HG03175 (cell line): ENCODE data around the gene TAS2R16.
"Not testable (repeated sequence)": the region's sequence is repeated elsewhere in the genome, so short reads cannot be mapped to it uniquely, and the experiment has no call there.

ENCODE experiments used
- ATAC-seq: cut with Tn5 transposase; IDR thresholded peaks from one replicate; pipeline ENCODE4 v1.9.1; 2021; ENCODE audit warnings: mild to moderate bottlenecking, moderate library complexity; ENCODE audit not compliant: unreplicated experiment

Gene TAS2R16

GRCh38 chr7:122974229-122974628, 21.3 kb downstream of the TAS2R16 start:
- no peak for ATAC-seq

GRCh38 chr7:122972056-122972455, 23.4 kb downstream of the TAS2R16 start:
- ATAC-seq, result no peak

- no peak for ATAC-seq
These were observed 24.5 kb downstream of the TAS2R16 start for GRCh38 chr7:122970740-122971725.

DNA sequence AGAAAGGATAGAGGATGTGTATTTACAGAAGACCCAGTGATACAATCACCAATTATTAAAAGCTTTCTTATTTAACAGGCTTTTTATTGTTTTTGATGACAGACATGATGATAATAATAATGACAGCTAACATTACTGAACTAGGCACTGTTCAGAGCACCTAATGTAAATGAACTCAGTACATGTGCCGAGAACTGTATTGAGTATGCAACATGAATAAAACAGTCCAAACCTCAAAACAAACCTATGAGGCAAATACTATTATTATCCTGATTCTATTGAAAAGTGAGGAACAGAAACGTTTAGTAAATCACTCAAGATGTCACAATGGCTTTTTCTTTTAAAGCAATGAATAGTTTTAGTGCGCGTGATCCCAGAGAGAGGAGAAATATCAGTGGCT, 27.1 kb downstream of the TAS2R16 start:
- ATAC-seq, result no peak

DNA sequence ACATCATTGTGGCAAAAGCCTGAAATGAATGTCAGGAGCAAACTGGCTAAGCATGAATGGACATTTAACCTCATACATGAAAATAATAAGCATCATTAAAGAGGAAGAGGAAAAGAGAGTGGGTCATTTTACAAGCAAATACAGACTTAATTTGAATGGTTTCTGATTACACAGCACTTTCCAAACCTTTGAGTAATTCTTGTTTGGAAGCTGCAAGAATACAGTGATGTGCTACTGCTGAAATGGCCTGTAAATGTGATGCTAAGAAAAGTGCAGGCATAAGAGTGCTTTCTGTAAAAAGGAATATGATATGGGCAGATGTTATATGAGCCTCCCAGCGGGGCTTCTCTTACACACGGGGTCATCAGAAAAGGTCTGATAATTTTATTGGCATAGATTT, 30.2 kb downstream of the TAS2R16 start:
- ATAC-seq, result no peak

DNA sequence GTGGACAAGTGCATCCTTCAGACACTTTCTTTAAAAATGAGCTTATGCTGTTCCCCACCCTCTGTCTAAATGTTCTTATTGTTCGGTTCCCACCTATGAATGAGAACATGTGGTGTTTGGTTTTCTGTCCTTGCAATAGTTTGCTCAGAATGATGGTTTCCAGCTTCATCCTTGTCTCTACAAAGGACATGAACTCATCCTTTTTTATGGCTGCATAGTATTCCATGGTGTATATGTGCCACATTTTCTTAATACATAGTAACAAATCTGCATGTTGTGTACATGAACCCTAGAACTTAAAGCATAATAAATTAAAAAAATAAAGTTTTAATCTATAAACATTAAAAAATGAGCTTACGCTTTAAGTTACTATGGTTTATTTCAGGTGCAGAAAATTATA, 41.8 kb downstream of the TAS2R16 start:
- not testable (repeated sequence) for ATAC-seq

DNA sequence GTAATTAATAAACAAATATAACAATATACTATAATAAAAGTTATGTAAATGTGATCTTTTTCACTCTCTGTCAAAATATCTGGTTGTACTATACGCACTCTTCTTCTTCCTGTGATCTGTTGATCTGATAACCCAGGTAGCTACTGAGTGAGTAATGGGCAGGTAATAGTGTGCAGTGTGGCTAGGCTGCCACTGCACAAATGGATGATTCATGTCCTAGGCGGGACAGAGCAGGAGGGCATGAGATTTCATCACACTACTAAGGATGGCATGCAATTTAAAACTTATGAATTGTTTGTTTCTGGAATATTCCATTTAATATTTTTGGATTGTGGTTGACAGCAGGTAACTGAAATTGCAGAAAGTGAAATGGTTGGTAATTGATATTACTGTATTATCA, 44.5 kb downstream of the TAS2R16 start:
- no peak for ATAC-seq

GRCh38 chr7:122949186-122949585, 46.3 kb downstream of the TAS2R16 start:
- ATAC-seq, result no peak
